DND-41 (cell line): ENCODE results near the gene BTN1A1.

Experiments
- ATAC-seq: fragments of 200-7000 bp; cut with Tn5 transposase; 3 replicates; pipeline ENCODE4 v1.9.1; 2021; ENCODE audit warnings: low read depth; ENCODE audit not compliant: insufficient read depth
- DNase-seq: peaks from one replicate; pipeline ENCODE4 v3.0.0-alpha.2; 2020
- H2AFZ ChIP-seq: 2 replicates; pipeline ENCODE4 v1.6.0; 2012; ENCODE audit warnings: low read depth, low read length
- H3K27ac ChIP-seq: 2 replicates; pipeline ENCODE4 v1.5.1; 2012; ENCODE audit warnings: low read length, inconsistent platforms
- H3K27me3 ChIP-seq: fragments of 200-600 bp; sonication (generic); 2 replicates; pipeline ENCODE4 v1.6.0; 2012; ENCODE audit warnings: low read length, mild to moderate bottlenecking, inconsistent platforms; ENCODE audit not compliant: insufficient read depth, poor library complexity
- H3K36me3 ChIP-seq: 2 replicates; pipeline ENCODE4 v1.5.1; 2012; ENCODE audit warnings: low read length, inconsistent platforms; ENCODE audit not compliant: insufficient read depth
- H3K4me1 ChIP-seq: 2 replicates; pipeline ENCODE4 v1.5.1; 2012; ENCODE audit warnings: mild to moderate bottlenecking, low read length; ENCODE audit not compliant: insufficient read depth
- H3K4me2 ChIP-seq: 2 replicates; pipeline ENCODE4 v1.6.0; 2012; ENCODE audit warnings: mild to moderate bottlenecking, moderate library complexity, low read length, inconsistent platforms; ENCODE audit not compliant: insufficient read depth
- H3K4me3 ChIP-seq, 2 experiments: fragments of 200-600 bp in 1 of 2; shearing (Covaris generic) in 1 of 2; 2 replicates each; pipeline ENCODE4 v1.5.1; 2012 to 2016; ENCODE audit warnings: inconsistent platforms in 2 of 2, low read length in 2 of 2, mild to moderate bottlenecking in 2 of 2, low read depth in 1 of 2, moderate library complexity in 1 of 2
- H3K79me2 ChIP-seq: 2 replicates; pipeline ENCODE4 v1.6.0; 2012; ENCODE audit warnings: low read length, inconsistent platforms; ENCODE audit not compliant: insufficient read depth
- H3K9ac ChIP-seq: 2 replicates; pipeline ENCODE4 v1.6.0; 2012; ENCODE audit warnings: low read depth, mild to moderate bottlenecking, inconsistent platforms, low read length, moderate library complexity
- H3K9me3 ChIP-seq: 2 replicates; pipeline ENCODE4 v1.5.1; 2012; ENCODE audit warnings: low read length, moderate library complexity, mild to moderate bottlenecking, inconsistent platforms; ENCODE audit not compliant: insufficient read depth, severe bottlenecking
- H4K20me1 ChIP-seq: 2 replicates; pipeline ENCODE4 v1.6.0; 2012; ENCODE audit warnings: low read length; ENCODE audit not compliant: insufficient read depth
- EZH2 ChIP-seq: IDR thresholded peaks from 3 replicates; pipeline ENCODE4 v1.6.1; 2012; ENCODE audit warnings: borderline replicate concordance, low read depth, mild to moderate bottlenecking, moderate library complexity, low read length, inconsistent platforms; ENCODE audit not compliant: severe bottlenecking
- TF ChIP-seq, protein P1 (sequence below): IDR thresholded peaks from 2 replicates; pipeline ENCODE4 v1.5.1; 2012; ENCODE audit warnings: borderline replicate concordance, low read length, moderate library complexity, mild to moderate bottlenecking; ENCODE audit not compliant: poor library complexity, severe bottlenecking; ENCODE audit errors: extremely low read depth

BTN1A1 gene

DNA sequence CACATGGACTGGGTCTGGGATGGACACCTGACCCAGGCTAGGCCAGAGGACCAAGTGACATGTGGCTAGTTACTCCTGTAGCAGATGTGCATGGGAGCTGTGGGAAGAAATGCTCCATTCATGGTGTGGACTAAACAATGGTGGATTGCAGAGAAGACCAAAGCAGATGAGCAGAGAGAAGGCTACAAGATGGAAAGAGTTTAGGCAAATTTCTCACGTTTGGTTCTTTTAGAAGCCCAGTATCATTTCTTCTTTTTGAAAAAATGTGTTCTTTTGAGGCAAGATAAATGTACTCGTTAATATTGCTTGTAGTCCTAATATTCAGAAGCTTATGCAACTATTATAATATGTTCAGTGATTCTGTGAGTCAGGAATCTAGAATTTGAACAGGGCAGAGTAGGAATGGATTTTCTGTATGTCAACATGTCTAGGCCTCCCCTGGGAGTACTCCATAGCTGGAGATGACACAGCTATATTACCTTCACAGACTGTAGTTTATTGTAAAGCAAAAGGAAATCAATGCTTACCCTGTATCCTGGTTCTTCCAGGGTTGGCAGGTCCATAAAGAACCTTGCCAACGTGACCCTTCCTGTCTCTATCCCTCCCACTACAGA is 44.6 kb upstream of the BTN1A1 start:
- no peak overlapping the region for H3K4me2 ChIP-seq
- no peak overlapping the region for H3K4me3 ChIP-seq
- peaks cover 27% of the 10 kb centered on the region for H3K79me2 ChIP-seq
- H3K27ac ChIP-seq, result no peak overlapping the region; the same call in 1 of the 2 replicates
- no peaks in the 10 kb centered on the region for H3K9me3 ChIP-seq
- TF ChIP-seq, protein P1, sequence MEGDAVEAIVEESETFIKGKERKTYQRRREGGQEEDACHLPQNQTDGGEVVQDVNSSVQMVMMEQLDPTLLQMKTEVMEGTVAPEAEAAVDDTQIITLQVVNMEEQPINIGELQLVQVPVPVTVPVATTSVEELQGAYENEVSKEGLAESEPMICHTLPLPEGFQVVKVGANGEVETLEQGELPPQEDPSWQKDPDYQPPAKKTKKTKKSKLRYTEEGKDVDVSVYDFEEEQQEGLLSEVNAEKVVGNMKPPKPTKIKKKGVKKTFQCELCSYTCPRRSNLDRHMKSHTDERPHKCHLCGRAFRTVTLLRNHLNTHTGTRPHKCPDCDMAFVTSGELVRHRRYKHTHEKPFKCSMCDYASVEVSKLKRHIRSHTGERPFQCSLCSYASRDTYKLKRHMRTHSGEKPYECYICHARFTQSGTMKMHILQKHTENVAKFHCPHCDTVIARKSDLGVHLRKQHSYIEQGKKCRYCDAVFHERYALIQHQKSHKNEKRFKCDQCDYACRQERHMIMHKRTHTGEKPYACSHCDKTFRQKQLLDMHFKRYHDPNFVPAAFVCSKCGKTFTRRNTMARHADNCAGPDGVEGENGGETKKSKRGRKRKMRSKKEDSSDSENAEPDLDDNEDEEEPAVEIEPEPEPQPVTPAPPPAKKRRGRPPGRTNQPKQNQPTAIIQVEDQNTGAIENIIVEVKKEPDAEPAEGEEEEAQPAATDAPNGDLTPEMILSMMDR, result no peak
- no peak for TF ChIP-seq EZH2
- no peak overlapping the region for H3K9ac ChIP-seq
- H3K27me3 ChIP-seq, result no peaks in the 10 kb centered on the region
- DNase-seq, result no peak
- ATAC-seq, result no peak
- H3K36me3 ChIP-seq, result peaks cover 17% of the 10 kb centered on the region
- H4K20me1 ChIP-seq, result peaks cover 4% of the 10 kb centered on the region
- peaks cover 32% of the 10 kb centered on the region for H3K4me1 ChIP-seq
- H2AFZ ChIP-seq, result no peak overlapping the region

DNA sequence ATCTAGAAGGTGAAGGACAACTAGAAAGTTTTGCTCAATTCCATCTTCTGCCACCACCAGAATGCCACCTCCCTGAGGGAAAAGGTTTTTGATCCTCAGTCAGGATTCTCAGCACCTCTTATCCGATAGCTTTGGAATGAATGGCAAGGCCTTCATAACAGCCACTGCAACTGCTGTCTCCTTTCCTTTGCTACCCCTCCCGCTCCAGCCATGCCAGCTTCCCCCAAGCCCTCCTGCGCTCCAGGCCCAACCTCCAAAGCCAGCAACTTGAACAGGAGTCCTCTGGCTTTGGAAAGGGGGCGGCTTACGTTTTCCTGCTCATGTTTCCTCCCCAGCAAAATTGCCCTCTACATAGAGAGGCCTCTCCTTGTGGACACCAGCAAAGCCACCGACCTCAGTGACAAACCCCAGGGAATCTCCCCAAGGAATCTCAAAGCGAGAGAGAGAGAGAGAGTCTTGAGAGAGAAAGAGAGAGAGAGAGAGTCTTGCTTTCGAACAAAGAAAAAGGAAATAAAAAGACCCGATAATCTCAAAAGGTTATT is 42.8 kb upstream of the BTN1A1 start:
- Histone ChIP-seq H3K4me2 (peak overlapping the region; percentile 91), H3K4me1 (peaks cover 43% of the 10 kb centered on the region), H3K9me3 (no peaks in the 10 kb centered on the region), H3K36me3 (peaks cover 34% of the 10 kb centered on the region), H3K27ac (peak overlapping the region; percentile 96), H3K27me3 (no peaks in the 10 kb centered on the region), H3K79me2 (peaks cover 43% of the 10 kb centered on the region), H2AFZ (peak overlapping the region; percentile 92), H3K9ac (peak overlapping the region; percentile 86), H3K4me3 (peak overlapping the region; percentile 81 to 92), H4K20me1 (peaks cover 9% of the 10 kb centered on the region)
- DNase-seq (no peak), ATAC-seq (peak; percentile 51)
- no peak for TF ChIP-seq EZH2
- TF ChIP-seq, protein P1, result no peak

DNA sequence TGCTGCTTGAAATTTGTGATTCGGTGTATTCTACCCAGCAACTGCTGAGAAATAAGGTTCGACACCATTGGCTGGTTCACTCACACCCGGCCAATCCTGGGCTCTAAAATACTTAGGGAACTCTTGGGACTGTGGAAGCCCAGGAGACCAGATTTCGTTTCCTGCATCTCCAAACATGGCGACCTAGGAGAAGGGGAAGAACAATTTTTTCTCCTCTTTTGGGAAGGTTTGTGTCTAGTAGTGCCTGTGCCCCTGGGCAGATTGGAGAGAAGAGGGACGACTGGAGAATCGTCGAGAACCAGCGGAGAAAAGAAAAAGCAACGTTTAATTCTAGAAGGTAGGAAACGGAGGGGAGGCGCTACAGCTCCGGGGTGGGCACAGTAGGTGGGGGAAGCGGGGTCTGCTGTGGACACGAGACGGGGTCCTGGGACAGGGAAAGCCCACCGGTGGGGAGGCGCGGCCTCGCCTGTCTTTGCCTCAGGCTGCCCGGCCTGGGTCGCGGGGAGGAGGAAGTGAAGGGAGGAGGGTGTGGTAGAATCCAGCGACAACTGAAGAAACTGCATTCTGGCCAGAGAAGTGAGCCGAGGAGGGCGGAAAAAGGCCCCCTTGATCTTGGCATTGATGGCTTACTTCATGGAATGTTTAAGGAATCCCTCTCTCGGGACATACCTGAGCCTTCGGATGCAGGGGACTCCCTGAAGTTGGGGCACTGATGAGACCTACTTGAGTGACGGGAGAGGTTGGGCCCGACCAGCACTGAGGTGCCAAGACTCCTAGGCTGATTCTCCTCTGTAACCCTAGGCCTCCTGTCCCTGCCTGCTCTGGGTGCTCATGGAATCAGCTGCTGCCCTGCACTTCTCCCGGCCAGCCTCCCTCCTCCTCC is 42.1 kb upstream of the BTN1A1 start, which contains the start of gene BTN2A1:
TSS of gene BTN2A1 (plus strand) at position 150 of the 883 bp plus-strand sequence. CDS start at position 832, 682 bp downstream.
- DNase-seq, result peak; percentile 83
- peak; percentile 98 for ATAC-seq
- H4K20me1 ChIP-seq, result peaks cover 9% of the 10 kb centered on the region
- H3K27ac ChIP-seq, result peak within 1 kb of the TSS; percentile 96
- H3K27me3 ChIP-seq, result no peaks in the 10 kb centered on the region
- no peak for TF ChIP-seq EZH2
- TF ChIP-seq, protein P1, result peak; percentile 24
- H3K4me3 ChIP-seq, result peak within 1 kb of the TSS; percentile 81 to 92
- H3K4me2 ChIP-seq, result peak within 1 kb of the TSS; percentile 91
- no peaks in the 10 kb centered on the region for H3K9me3 ChIP-seq
- peaks cover 41% of the 10 kb centered on the region for H3K36me3 ChIP-seq
- H3K79me2 ChIP-seq, result peaks cover 48% of the 10 kb centered on the region
- peak within 1 kb of the TSS; percentile 92 for H2AFZ ChIP-seq
- H3K4me1 ChIP-seq, result peaks cover 43% of the 10 kb centered on the region
- H3K9ac ChIP-seq, result peak within 1 kb of the TSS; percentile 86
